SK-N-SH (cell line): ENCODE measurements around the gene PCBD2. TPM values are rescaled to one million over a fixed set of nuclear protein-coding genes. Genes with fewer than 3 reads are reported as not detected.

Source experiments
- CTCF ChIA-PET: fragments of 300-600, 350-600 bp; formaldehyde crosslinking; extraction: SDS; loops from one replicate; lab custom pipeline; 2021; lab: Yijun Ruan, JAX
- POLR2A ChIA-PET: fragments of 350-600 bp; sonication (Branson Sonifier 250); formaldehyde crosslinking; extraction: SDS; loops from one replicate; lab custom pipeline; 2020; ENCODE audit warnings: antibody characterized with exemption, inconsistent platforms; lab: Yijun Ruan, JAX
- DNase-seq: peaks from one replicate; pipeline ENCODE4 v3.0.0; 2012
- H2AFZ ChIP-seq: fragments of 200-600 bp; sonication (generic); 2 replicates; pipeline ENCODE4 v1.8.1; 2016; ENCODE audit warnings: antibody characterized with exemption, mild to moderate bottlenecking, low read depth
- H3F3A ChIP-seq: fragments of 200-600 bp; sonication (generic); replicated peaks from 2 replicates; pipeline ENCODE3; 2016; ENCODE audit warnings: antibody characterized with exemption, mild to moderate bottlenecking; ENCODE audit not compliant: insufficient read depth
- H3K27ac ChIP-seq, 2 experiments: fragments of 200-500 bp in 1 of 2; fragments of 200-600 bp in 1 of 2; sonication (Bioruptor generic) in 1 of 2; sonication (generic), shearing (Covaris generic) in 1 of 2; 2 replicates each; pipeline versions ENCODE4 v1.5.1 to v1.6.1; 2014 to 2016; ENCODE audit warnings: low read depth in 2 of 2, inconsistent platforms in 1 of 2, low read length in 1 of 2, mild to moderate bottlenecking in 1 of 2, mixed read lengths in 1 of 2
- H3K27me3 ChIP-seq: fragments of 200-600 bp; sonication (generic), shearing (Covaris generic); 2 replicates; pipeline ENCODE4 v1.6.1; 2016; ENCODE audit warnings: mixed run types; ENCODE audit not compliant: insufficient read depth
- H3K36me3 ChIP-seq, 2 experiments: fragments of 200-500 bp in 1 of 2; fragments of 200-600 bp in 1 of 2; sonication (Bioruptor generic) in 1 of 2; sonication (generic) in 1 of 2; replicated peaks in 1 of 2; 2 replicates each; pipeline versions ENCODE3 to v1.5.1; 2014 to 2016; ENCODE audit warnings: low read length in 1 of 2, mild to moderate bottlenecking in 1 of 2; ENCODE audit not compliant: insufficient read depth in 2 of 2, control insufficient read depth in 1 of 2
- H3K4me1 ChIP-seq, 2 experiments: fragments of 200-500 bp in 1 of 2; fragments of 200-600 bp in 1 of 2; sonication (Bioruptor generic) in 1 of 2; sonication (generic), shearing (Covaris generic) in 1 of 2; 2 replicates each; pipeline versions ENCODE4 v1.5.1 to v1.6.1; 2014 to 2016; ENCODE audit warnings: low read depth in 1 of 2, low read length in 1 of 2, mixed run types in 1 of 2; ENCODE audit not compliant: insufficient read depth in 2 of 2, control insufficient read depth in 1 of 2
- H3K4me2 ChIP-seq: fragments of 200-600 bp; sonication (generic), shearing (Covaris generic); 2 replicates; pipeline ENCODE4 v1.6.1; 2017; ENCODE audit warnings: mixed run types
- H3K4me3 ChIP-seq, 2 experiments: fragments of 200-500 bp in 1 of 2; fragments of 200-600 bp in 1 of 2; sonication (Bioruptor generic) in 1 of 2; sonication (generic), shearing (Covaris generic) in 1 of 2; 2 replicates each; pipeline versions ENCODE4 v1.5.1 to v1.8.1; 2014 to 2016; ENCODE audit warnings: low read depth in 2 of 2, inconsistent platforms in 1 of 2, low read length in 1 of 2, mild to moderate bottlenecking in 1 of 2, mixed read lengths in 1 of 2, moderate library complexity in 1 of 2
- H3K79me2 ChIP-seq: fragments of 200-600 bp; sonication (generic); 2 replicates; pipeline ENCODE4 v1.8.1; 2017; ENCODE audit warnings: mild to moderate bottlenecking; ENCODE audit not compliant: insufficient read depth
- H3K9ac ChIP-seq: fragments of 200-600 bp; sonication (generic); 2 replicates; pipeline ENCODE4 v1.6.1; 2017; ENCODE audit warnings: mixed run types
- H3K9me2 ChIP-seq: fragments of 200-600 bp; sonication (generic); 2 replicates; pipeline ENCODE4 v1.6.1; 2017; ENCODE audit warnings: mixed run types
- H3K9me3 ChIP-seq: fragments of 200-600 bp; sonication (generic); 2 replicates; pipeline ENCODE4 v1.6.1; 2017; ENCODE audit warnings: mixed run types, mild to moderate bottlenecking, moderate library complexity
- H4K20me1 ChIP-seq: fragments of 200-600 bp; sonication (generic); 2 replicates; pipeline ENCODE4 v1.6.1; 2017; ENCODE audit warnings: mild to moderate bottlenecking, mixed run types; ENCODE audit not compliant: insufficient read depth
- ELF1 ChIP-seq: IDR thresholded peaks from 2 replicates; pipeline ENCODE4 v1.4.0; 2012
- FOXM1 ChIP-seq: IDR thresholded peaks from 2 replicates; pipeline ENCODE4 v1.4.0; 2012; ENCODE audit warnings: low read depth, mild to moderate bottlenecking
- IRF3 ChIP-seq: fragments of 150-350 bp; IDR thresholded peaks from 2 replicates; pipeline ENCODE4 v1.6.1; 2016; ENCODE audit warnings: mild to moderate bottlenecking, low read depth, low read length
- MAX ChIP-seq: IDR thresholded peaks from 2 replicates; pipeline ENCODE4 v1.4.0; 2012; ENCODE audit warnings: low read depth
- MXI1 ChIP-seq: IDR thresholded peaks from 2 replicates; pipeline ENCODE4 v1.6.1; 2012; ENCODE audit warnings: mild to moderate bottlenecking, low read depth, low read length, improper control_type of control experiment
- NRF1 ChIP-seq: IDR thresholded peaks from 2 replicates; pipeline ENCODE4 v1.6.1; 2012; ENCODE audit warnings: low read depth, mild to moderate bottlenecking, low read length
- RCOR1 ChIP-seq: fragments of 150-350 bp; IDR thresholded peaks from 2 replicates; pipeline ENCODE4 v1.6.1; 2017; ENCODE audit warnings: antibody characterized with exemption, low read length
- REST ChIP-seq: IDR thresholded peaks from 2 replicates; pipeline ENCODE4 v1.6.1; 2012; ENCODE audit warnings: mild to moderate bottlenecking, low read depth, low read length, moderate library complexity
- SIN3A ChIP-seq: IDR thresholded peaks from 2 replicates; pipeline ENCODE4 v1.6.1; 2012; ENCODE audit warnings: low read depth, mild to moderate bottlenecking, low read length, moderate library complexity, borderline replicate concordance
- TCF12 ChIP-seq: IDR thresholded peaks from 2 replicates; pipeline ENCODE4 v1.4.0; 2012
- ZBTB33 ChIP-seq: IDR thresholded peaks from 2 replicates; pipeline ENCODE4 v1.4.0; 2012; ENCODE audit warnings: low read depth, borderline replicate concordance
- WGBS: methylation state at CpG from one replicate; pipeline ENCODE4 v1.1.6; 2017; ENCODE audit warnings: low lambda C conversion rate; 5-methylcytosine and 5-hydroxymethylcytosine counted together
- polyA plus RNA-seq, 3 experiments: library from polyadenylated mRNA; depleted of rRNA; stranded (reverse); fragments of >200 nt; gene quantifications; 2 replicates each; pipeline ENCODE4 v1.2.3, GENCODE V29; 2012
- TF ChIP-seq, protein P1 (sequence below): fragments of 200-600 bp; sonication (generic); IDR thresholded peaks from 2 replicates; pipeline ENCODE4 v1.6.1; 2017; ENCODE audit warnings: antibody characterized with exemption, mild to moderate bottlenecking, moderate library complexity

Gene PCBD2
- polyA plus RNA-seq, 1 of the 3 experiments (the other 2 are of a cell fraction): 5.1 TPM

DNA sequence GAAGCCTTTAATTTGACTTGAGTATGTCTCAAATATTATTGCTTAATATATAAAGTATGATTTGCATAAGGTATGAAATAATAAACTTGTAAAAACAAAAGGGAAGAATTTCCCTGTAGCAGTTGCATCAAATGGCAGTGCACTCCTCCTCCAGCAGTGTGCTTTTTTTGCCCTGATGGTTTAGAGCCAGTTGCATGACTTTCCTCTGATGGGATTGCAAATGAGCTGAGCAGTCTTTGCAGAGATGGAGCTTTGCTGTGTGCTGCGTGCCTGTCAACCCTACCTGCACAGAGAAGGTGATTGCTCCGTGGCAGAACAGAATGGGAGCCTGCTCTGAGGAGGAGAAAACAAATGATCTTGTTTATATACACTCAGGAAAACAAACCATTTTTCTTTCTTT lies 40.1 kb downstream of the PCBD2 start:
- H3K79me2 ChIP-seq: no peaks in the 10 kb centered on the region
- peaks cover 7% of the 10 kb centered on the region for H3F3A ChIP-seq
- POLR2A ChIA-PET: interaction anchor here (1.0 kb wide), 1 partner anchor 35 kb away, joined by 3 read pairs; no protein-coding TSS in a partner anchor
- no peaks in the 10 kb centered on the region for H3K27me3 ChIP-seq
- no peaks in the 10 kb centered on the region for H3K9me2 ChIP-seq
- DNase-seq: peak; percentile 40
- H3K4me2 ChIP-seq: no peak overlapping the region
- no peak overlapping the region for H3K4me3 ChIP-seq
- H2AFZ ChIP-seq: no peak overlapping the region
- no peaks in the 10 kb centered on the region for H3K36me3 ChIP-seq
- no peaks in the 10 kb centered on the region for H3K9me3 ChIP-seq
- H3K9ac ChIP-seq: no peak overlapping the region
- no peaks in the 10 kb centered on the region for H4K20me1 ChIP-seq
- peaks cover 0 to 23% of the 10 kb centered on the region in 2 experiments; a peak in 2 of 4 replicates for H3K4me1 ChIP-seq
- TF ChIP-seq ZBTB33 (no peak), MXI1 (0 out of 2 replicates have a peak, but pooled peaks have one; percentile 4), ELF1 (no peak), REST (no peak)
- TF ChIP-seq, all 33 proteins: peak for 1
- CTCF ChIA-PET: interaction anchor here (0.8 to 1.7 kb wide), 6 partner anchors 10 to 246 kb away, joined by 3 to 9 read pairs (median 4); partner anchors contain the start of gene PCBD2
- WGBS: 48% methylated on average over 2 of the region's 2 CpGs
- H3K27ac ChIP-seq: peak overlapping the region in 1 of 2 experiments; percentile 77; a peak in 2 of 4 replicates

DNA sequence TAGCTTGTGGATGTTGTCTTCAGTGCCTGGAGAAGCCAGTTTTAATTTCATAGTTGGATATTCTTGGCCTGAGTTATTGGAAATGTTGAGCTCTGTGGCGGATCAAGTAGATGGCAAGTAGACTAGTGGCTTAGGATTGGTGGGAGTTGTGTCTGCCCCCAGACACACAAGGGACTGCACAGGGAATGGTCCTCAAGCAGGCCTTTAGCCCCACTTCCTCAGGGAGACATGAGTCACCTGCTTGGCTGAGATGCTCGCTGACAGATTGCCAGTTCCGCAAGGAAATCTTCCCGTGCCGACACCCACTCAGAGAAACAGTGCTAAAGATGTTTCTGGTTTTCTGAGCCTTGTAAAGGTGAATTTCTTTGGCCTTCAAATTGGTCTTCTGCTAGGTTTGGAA lies 44.0 kb downstream of the PCBD2 start:
- 0 out of 2 replicates have a peak, but pooled peaks cover 5% of the 10 kb centered on the region for H3K9me3 ChIP-seq
- peaks cover 7% of the 10 kb centered on the region for H3F3A ChIP-seq
- H4K20me1 ChIP-seq: no peaks in the 10 kb centered on the region
- H3K4me3 ChIP-seq: no peak overlapping the region
- H3K27me3 ChIP-seq: no peaks in the 10 kb centered on the region
- H3K9me2 ChIP-seq: no peaks in the 10 kb centered on the region
- no peak overlapping the region for H3K4me2 ChIP-seq
- CTCF ChIA-PET: interaction anchor here (1.0 kb wide), 1 partner anchor 15 kb away, joined by 3 read pairs; no protein-coding TSS in a partner anchor
- H3K9ac ChIP-seq: no peak overlapping the region
- WGBS: 84% methylated on average over 5 of the region's 5 CpGs
- no peak overlapping the region for H3K27ac ChIP-seq
- no peaks in the 10 kb centered on the region for H3K79me2 ChIP-seq
- H3K4me1 ChIP-seq: peaks cover 0 to 19% of the 10 kb centered on the region in 2 experiments; a peak in 2 of 4 replicates
- no peak for DNase-seq
- peaks cover 0 to 5% of the 10 kb centered on the region in 2 experiments for H3K36me3 ChIP-seq
- no peak overlapping the region for H2AFZ ChIP-seq
- POLR2A ChIA-PET: interaction anchor here (0.6 kb wide), 1 partner anchor 38 kb away, joined by 4 read pairs; no protein-coding TSS in a partner anchor
- TF ChIP-seq IRF3 (no peak), RCOR1 (no peak), REST (no peak), SIN3A (no peak), ELF1 (no peak), TCF12 (no peak), NRF1 (no peak), FOXM1 (no peak), MXI1 (no peak), MAX (no peak)
- TF ChIP-seq, protein P1, sequence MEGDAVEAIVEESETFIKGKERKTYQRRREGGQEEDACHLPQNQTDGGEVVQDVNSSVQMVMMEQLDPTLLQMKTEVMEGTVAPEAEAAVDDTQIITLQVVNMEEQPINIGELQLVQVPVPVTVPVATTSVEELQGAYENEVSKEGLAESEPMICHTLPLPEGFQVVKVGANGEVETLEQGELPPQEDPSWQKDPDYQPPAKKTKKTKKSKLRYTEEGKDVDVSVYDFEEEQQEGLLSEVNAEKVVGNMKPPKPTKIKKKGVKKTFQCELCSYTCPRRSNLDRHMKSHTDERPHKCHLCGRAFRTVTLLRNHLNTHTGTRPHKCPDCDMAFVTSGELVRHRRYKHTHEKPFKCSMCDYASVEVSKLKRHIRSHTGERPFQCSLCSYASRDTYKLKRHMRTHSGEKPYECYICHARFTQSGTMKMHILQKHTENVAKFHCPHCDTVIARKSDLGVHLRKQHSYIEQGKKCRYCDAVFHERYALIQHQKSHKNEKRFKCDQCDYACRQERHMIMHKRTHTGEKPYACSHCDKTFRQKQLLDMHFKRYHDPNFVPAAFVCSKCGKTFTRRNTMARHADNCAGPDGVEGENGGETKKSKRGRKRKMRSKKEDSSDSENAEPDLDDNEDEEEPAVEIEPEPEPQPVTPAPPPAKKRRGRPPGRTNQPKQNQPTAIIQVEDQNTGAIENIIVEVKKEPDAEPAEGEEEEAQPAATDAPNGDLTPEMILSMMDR: no peak
